ENCODE measurements around the gene HMMR. TPM values are rescaled to one million over a fixed set of nuclear protein-coding genes. Genes with fewer than 3 reads are reported as not detected.

Gene HMMR
- total and polyA plus RNA-seq, 9 of the 15 experiments (the other 6 are each of a cell fraction or from before 2014, with no cell fraction given) = 74.9 to 133 (median 90.8) TPM

DNA sequence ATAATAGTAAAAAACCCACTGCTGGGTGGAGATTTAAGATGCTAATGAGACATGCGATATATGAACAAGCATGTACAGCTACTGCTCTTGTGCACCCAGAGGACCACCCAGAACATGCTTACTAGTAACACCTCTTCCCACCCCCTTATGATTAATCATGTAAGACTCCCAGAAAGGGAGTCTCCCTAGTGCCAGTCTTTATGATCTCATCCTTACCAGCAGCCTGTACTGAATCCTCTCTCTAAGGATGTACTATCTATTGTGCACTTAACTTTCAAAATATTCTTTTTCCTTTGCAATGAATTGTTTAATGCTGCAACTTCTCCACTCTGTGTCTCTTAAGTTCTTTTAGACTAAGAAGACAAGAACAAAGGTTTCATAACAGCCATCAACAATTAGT lies 35.9 kb downstream of the HMMR start:
- Histone ChIP-seq H3K9ac (ENCODE audit: insufficient read depth in 1 of 2, low read depth in 2 of 2, low read length in 2 of 2) (no peak overlapping the region), H3K27ac (ENCODE audit: extremely low read depth, low read depth, low read length) (no peak overlapping the region), H3K4me3 (no peak overlapping the region), H3K4me1 (replicated peaks in 1 of 2; ENCODE audit: control insufficient read depth in 2 of 2, insufficient read depth in 2 of 2, low read length in 2 of 2) (no peaks in the 10 kb centered on the region; a peak in 1 of 5 replicates), H3K9me1 (ENCODE audit: control insufficient read depth, insufficient read depth, low read length) (no peaks in the 10 kb centered on the region), H3K79me2 (ENCODE audit: control insufficient read depth, insufficient read depth, low read length) (no peaks in the 10 kb centered on the region), H4K20me1 (replicated peaks; ENCODE audit: control insufficient read depth, insufficient read depth, low read length) (no peaks in the 10 kb centered on the region), H3K9me3 (replicated peaks; ENCODE audit: control insufficient read depth, insufficient read depth, low read depth, low read length) (no peaks in the 10 kb centered on the region), H3K4me2 (ENCODE audit: insufficient read depth, low read length) (no peak overlapping the region), H3K27me3 (ENCODE audit: control insufficient read depth in 2 of 2, insufficient read depth in 2 of 2, low read length in 2 of 2) (no peaks in the 10 kb centered on the region), H2AFZ (ENCODE audit: low read depth, low read length) (no peak overlapping the region), H3K36me3 (ENCODE audit: control insufficient read depth, insufficient read depth, low read length) (peaks cover 16% of the 10 kb centered on the region; the same call in 2 of the 3 replicates)
- 23% methylated on average over 1 of the region's 1 CpG for WGBS (ENCODE audit: insufficient coverage, low coverage, missing lambda C conversion rate)
- DNase-seq (ENCODE audit: extremely low read depth in 1 of 4, low spot score in 3 of 4) = no peak
- ATAC-seq = no peak
- BruUV-seq (replicated peaks) = no TSS peak
- POLR2A ChIA-PET = no interaction called here
- in situ Hi-C loops (cut with MboI) (no loop called here), intact Hi-C loops (cut with micrococcal nuclease) (no loop called here)
- no peak for FAIRE-seq
- CTCF ChIA-PET (ENCODE audit: low intra/inter-chr PET ratio) = no interaction called here
- TF ChIP-seq, protein P1, sequence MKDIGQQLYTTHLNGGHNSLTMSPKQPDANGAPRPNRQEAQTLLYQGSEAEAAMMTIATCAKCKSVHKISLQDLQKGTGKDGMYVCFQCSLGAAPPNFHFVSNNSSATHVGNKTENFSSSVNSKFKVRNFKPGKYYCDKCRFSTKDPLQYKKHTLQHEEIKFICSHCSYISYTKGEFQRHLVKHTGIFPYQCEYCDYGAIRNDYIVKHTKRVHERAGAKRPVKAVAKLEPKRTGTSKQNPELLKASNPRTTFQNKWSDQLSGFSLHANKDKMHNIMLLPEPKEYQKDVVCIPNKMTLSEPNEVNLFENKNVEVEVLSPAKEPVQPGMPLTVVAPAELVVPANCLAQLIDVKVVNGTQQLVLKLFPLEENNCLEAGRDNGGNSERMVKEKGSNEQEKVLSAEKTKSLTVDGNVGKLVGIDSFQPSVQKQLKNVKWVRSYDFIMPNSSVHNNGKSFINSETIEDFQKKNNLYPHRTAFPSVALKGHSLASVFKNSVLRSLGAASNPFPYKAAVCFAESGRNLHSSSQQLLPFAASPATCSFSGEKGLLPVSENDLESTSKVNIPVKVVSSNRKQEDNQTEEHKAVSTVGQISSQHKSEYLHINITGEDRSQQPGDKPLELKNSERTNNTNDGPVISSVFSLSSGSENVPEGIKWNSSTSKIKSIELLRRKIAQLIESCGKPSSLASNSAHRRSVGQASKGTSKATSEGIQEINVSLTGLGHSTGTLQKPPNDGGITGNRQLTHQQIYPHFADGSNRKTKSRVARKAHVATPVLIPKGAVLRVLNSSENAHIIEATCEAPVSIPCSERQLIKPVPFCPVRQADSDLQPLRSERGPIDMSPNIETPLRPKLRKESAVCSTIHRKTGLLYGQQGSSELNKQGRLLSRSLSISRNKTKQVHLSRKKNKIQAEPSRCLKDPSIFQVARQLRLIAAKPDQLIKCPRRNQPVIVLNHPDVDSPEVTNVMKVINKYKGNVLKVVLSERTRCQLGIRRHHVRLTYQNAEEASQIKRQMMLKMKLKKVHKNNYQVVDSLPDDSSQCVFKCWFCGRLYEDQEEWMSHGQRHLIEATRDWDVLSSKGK (CRISPR knock-in tag; IDR thresholded peaks at IDR 0.05) = no peak
- TF ChIP-seq ZNF717 (CRISPR knock-in tag; IDR thresholded peaks at IDR 0.05) (no peak), NR4A1 (CRISPR knock-in tag; IDR thresholded peaks at IDR 0.05) (no peak), NR4A1 (tag; IDR thresholded peaks at IDR 0.05) (no peak), ILF3 (IDR thresholded peaks at IDR 0.05; ENCODE audit: borderline replicate concordance) (no peak), PYGO2 (tag; IDR thresholded peaks at IDR 0.05) (no peak), RAD51 (IDR thresholded peaks at IDR 0.05; ENCODE audit: borderline replicate concordance, low read depth) (no peak), TAF15 (IDR thresholded peaks at IDR 0.05; ENCODE audit: low read depth, low read length) (no peak), NCOA6 (IDR thresholded peaks at IDR 0.05) (no peak), RBFOX2 (IDR thresholded peaks at IDR 0.05; ENCODE audit: low read depth, low read length) (no peak)
- TF ChIP-seq, protein P2, sequence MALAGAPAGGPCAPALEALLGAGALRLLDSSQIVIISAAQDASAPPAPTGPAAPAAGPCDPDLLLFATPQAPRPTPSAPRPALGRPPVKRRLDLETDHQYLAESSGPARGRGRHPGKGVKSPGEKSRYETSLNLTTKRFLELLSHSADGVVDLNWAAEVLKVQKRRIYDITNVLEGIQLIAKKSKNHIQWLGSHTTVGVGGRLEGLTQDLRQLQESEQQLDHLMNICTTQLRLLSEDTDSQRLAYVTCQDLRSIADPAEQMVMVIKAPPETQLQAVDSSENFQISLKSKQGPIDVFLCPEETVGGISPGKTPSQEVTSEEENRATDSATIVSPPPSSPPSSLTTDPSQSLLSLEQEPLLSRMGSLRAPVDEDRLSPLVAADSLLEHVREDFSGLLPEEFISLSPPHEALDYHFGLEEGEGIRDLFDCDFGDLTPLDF (CRISPR knock-in tag; IDR thresholded peaks at IDR 0.05) = no peak
- TF ChIP-seq, protein P3, sequence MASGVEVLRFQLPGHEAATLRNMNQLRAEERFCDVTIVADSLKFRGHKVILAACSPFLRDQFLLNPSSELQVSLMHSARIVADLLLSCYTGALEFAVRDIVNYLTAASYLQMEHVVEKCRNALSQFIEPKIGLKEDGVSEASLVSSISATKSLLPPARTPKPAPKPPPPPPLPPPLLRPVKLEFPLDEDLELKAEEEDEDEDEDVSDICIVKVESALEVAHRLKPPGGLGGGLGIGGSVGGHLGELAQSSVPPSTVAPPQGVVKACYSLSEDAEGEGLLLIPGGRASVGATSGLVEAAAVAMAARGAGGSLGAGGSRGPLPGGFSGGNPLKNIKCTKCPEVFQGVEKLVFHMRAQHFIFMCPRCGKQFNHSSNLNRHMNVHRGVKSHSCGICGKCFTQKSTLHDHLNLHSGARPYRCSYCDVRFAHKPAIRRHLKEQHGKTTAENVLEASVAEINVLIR (CRISPR knock-in tag; IDR thresholded peaks at IDR 0.05) = no peak
- TF ChIP-seq, protein P4, sequence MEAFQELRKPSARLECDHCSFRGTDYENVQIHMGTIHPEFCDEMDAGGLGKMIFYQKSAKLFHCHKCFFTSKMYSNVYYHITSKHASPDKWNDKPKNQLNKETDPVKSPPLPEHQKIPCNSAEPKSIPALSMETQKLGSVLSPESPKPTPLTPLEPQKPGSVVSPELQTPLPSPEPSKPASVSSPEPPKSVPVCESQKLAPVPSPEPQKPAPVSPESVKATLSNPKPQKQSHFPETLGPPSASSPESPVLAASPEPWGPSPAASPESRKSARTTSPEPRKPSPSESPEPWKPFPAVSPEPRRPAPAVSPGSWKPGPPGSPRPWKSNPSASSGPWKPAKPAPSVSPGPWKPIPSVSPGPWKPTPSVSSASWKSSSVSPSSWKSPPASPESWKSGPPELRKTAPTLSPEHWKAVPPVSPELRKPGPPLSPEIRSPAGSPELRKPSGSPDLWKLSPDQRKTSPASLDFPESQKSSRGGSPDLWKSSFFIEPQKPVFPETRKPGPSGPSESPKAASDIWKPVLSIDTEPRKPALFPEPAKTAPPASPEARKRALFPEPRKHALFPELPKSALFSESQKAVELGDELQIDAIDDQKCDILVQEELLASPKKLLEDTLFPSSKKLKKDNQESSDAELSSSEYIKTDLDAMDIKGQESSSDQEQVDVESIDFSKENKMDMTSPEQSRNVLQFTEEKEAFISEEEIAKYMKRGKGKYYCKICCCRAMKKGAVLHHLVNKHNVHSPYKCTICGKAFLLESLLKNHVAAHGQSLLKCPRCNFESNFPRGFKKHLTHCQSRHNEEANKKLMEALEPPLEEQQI (IDR thresholded peaks at IDR 0.05) = no peak

Measured in K562 (cell line).